GM19099 (cell line): Measurements from ENCODE around the gene BUD31.
A peak's percentile ranks its signal among the peaks of the same experiment; 100 is the strongest.

Experiments used
- POLR2A ChIP-seq: IDR thresholded peaks from 3 replicates; pipeline ENCODE4 v1.6.1; 2011; ENCODE audit warnings: low read depth; ENCODE audit not compliant: insufficient read length; ENCODE audit errors: extremely low read depth

BUD31 gene

GRCh38 chr7:99408379-99409191 is at the start of gene BUD31, which contains the start of gene PDAP1:
TSS of gene BUD31 (plus strand) at chr7:99408969. CDS start at chr7:99411093, 2,124 bp downstream.
TSS of gene PDAP1 (minus strand) at chr7:99408597. CDS start at chr7:99408548, 49 bp downstream.
- TF ChIP-seq POLR2A = peak; percentile 93

DNA sequence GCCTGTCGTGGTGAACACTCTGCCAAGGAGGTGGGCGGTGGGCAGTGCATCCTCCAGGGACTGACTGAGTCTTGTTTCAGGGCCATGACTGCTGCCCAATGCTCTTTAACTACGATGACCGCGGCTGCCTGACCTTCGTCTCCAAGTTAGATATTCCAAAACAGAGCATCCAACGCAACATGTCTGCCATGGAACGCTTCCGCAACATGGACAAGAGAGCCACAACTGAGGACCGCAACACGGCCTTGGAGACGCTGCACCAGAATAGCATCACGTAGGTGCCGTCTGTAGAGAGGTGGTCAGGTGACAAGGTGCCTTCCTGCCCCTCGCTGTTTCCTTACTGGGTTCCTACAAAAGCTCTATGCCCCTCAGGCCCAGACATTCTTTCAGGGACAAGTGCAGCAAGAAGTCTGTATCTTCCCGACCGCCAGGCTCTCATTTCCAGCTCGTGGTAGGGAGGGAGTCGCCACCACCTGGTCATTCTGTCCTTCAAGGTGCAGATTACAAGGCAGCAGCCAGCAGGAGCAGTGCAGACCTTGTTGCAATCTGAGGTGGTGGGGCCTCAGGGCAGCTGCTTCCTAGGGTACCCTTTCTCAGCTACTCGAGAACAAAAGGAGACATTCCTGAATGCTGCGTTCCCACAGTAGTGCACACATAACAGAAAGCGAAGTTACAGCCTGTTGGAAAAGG is 49.2 kb upstream of the BUD31 start:
- no peak for TF ChIP-seq POLR2A

DNA sequence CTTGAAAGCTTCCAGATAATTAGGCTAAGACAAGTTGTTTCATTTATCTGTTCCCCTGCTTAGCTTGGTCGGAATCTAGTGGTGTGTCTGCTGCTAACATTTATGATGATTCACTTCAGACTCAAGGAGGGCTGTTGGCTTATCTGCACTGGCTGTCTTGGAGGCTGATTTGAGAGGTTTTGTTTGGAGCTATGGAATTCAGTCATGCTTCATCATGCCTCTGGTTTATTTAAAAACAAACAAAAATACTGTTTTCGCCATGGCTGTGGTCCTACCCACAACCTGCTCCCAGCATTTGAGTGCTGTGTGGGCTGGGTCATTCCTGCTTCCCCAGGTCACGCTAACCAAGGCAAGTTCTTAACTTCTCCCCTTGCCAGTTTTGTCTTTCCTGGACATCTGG is 46.0 kb upstream of the BUD31 start:
- TF ChIP-seq POLR2A = no peak

- no peak for TF ChIP-seq POLR2A
Observed at GRCh38 chr7:99363286-99363685, 45.5 kb upstream of the BUD31 start.

DNA sequence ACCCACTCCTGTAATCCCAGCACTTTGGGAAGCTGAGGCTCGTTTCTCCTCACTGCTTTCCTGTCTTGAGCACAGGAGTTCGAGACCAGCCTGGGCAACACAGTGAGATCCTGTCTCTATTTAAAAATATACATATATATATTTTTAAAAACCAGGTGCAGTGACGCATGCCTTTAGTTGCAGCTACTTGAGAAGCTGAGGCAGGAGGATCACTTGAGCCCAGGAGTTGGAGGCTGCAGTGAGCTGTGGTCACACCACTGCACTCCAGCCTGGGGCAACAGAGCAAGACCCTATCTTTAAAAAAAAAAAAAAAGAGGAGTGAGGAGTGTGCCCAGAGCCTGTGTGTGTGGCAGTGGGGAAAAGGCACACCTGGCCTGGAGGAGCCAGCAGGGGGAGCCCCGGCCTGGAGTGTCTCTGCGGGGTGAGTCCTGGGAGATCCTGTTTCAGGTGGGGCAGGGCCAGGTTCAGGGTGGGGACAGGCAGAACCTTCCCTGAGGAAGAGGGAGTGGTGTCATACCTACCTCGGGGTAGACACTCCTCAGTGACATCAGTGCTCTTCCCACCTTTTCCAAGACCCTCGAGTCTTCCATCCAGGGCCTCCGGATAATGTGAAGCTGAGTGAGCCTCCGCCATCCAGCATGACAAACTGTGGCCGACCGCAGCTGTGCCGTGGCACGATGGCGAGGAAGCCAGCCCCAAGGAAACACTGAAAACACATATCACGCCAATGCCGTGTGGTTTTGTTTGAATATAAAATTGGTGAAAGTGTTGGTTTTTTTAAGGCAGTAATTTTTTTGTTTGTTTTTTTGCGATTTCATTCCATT is 43.2 kb upstream of the BUD31 start:
- no peak for TF ChIP-seq POLR2A

- no peak for TF ChIP-seq POLR2A
Observed at GRCh38 chr7:99366646-99367045, 42.1 kb upstream of the BUD31 start.

DNA sequence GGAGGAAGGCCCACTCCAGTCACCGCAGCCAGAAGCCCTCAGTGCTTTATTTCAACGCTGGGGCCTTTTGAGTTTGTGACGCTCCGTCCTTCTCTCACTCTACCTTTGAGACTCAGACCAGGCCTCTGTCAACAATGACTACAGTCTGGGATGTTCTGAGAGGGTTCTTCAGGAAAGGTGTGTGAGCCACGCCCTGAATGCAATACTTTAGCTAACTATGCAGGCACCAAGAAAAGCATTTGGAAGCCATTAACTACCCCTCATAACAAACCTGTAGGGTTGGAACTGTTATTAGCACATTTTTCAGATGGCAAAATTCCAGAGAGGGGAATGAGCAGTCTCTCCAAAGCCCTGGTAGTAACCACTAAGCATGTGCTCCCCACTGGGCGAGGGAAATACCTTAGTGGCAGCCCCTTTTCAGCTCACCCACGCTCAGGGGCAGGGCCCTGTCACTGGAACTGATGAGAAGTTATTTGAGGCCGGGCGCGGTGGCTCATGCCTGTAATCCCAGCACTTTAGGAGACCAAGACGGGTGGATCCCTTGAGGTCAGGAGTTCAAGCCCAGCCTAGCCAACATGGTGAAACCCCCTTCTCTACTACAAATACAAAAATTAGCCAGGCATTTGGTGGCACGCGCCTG is 39.9 kb upstream of the BUD31 start:
- TF ChIP-seq POLR2A = no peak

DNA sequence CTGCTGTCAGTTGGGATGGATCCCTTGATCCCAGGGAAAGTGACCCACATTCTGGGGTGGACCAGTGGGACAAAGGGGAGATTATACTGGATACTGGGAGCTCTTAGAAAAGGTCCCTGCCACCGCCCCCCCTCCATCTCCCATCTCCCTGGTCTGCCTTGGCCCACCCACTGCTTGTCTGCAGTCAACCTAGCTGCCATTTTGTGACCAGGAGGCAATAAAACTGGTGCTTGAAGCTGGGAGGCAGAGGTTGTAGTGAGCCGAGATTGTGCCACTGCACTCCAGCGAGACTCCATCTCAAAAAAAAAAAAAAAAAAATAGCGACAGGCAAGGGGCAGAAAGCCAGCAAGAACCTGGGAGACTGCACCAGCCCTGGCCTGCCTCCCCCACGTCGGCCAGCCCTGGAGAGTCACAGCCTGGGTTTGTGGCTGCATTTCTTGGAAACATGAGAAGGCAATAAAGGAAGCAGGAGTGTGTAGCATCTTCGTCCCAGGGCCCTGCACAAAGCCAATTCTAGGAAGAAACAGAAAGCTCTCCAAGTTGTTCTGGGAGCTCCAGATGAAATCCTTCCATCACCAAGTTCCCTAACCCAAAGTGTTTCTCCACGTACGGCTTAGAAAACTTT is 38.9 kb upstream of the BUD31 start:
- no peak for TF ChIP-seq POLR2A

- no peak for TF ChIP-seq POLR2A
Observed at GRCh38 chr7:99371376-99371920, 37.3 kb upstream of the BUD31 start.

DNA sequence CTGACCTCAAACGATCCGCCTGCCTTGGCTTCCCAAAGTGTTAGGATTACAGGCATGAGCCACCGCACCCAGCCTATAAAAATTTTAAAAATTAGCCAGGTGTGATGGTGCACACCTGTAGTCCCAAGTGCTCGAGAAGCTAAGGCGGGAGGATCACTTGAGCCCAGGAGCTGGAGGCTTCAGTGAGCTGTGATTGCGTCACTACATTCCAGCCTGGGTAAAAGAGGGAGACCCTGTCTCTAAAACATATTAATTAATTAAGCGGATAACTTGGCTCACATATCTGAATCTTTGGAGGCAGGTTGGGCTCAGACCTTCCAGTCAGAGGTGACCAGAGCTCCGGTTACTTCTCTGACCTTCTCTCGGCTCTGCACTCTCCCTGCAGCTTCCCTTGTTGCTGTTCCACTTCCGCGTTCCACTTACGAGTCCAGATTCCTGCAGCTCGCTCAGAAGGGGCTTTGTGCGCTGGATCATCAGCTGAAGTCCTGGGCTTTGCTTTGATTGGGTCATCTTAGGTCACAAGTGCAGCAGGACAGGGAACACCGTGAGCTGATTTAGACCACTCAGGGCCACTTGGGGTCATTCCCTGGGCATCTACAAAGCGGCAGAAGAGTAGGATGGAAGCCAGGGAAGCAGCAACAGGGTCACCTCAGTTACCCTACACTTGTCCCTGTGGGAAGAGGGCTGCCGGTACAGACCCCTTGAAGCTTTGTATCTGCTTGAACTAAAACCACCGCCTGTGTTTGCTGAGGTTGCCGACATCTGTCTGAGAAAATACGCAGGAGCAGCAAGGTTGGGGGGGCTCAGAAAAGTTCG is 36.3 kb upstream of the BUD31 start:
- no peak for TF ChIP-seq POLR2A

GRCh38 chr7:99373091-99374066 is 35.4 kb upstream of the BUD31 start:
- no peak for TF ChIP-seq POLR2A
